Ammon's horn (tissue), 1 donor: ENCODE measurements around the gene SYNDIG1.
A peak's percentile ranks its signal among the peaks of the same experiment; 100 is the strongest.
"Not testable (repeated sequence)": the region's sequence is repeated elsewhere in the genome, so short reads cannot be mapped to it uniquely, and the experiment has no call there.

Experiments used
- DNase-seq: peaks from one replicate; pipeline ENCODE4 v3.0.0-alpha.2; 2016; ENCODE audit warnings: low spot score

Gene SYNDIG1

DNA sequence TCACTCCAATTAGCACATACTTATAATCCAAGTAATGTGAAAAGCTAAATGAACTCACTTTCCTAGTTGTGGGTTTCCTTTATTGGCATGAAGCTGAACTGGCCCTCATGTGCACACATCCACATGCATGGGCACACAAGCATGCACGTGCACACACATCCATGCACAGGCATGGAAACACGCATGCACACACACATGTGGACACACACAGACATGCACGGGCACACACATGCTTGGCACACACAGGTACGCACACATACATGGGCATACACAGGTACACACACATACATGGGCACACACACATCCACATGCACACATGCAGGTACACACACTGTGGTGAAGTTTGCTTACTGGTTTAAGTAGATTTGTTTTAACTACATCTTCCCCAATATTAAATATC, 23.8 kb downstream of the SYNDIG1 start:
- no peak for DNase-seq

DNA sequence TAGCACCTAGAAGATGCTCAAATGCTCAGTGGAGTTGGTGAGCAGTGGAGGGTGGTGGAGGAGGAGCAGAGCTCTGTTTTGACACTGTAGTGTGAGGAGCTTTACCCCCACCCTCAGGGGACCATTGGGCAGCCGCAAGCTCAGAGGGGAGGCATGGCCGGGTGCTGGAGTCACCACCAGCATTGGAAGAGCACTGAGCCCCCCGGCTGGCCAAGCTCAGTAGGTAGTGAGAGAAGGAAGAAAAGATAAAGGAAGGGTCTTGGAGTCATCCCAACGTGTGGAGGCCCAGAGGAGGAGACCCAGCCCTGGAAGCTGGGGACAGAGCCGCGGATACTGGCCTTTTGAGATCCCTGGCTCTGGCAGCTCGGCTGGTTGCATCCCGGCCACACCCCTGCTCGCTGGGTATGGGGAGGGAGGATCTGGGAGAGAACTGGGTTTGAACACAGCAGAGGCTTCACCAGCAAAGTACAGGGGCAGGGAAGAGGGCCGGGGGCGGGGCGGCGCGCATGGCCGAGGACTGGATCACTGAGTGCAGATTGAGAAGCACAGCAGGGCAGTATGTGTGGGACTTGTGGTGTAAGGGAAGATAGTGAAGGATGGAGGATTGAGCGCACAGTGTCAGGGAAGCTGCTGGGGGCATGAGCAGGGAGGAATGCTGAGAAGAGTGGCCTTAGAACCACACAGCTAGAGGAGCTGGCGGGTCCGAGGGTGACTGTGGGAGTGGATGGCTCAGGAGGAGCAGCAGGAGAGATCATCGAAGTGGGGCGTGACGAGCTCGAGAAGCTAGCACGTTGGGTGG, 24.4 kb downstream of the SYNDIG1 start:
- no peak for DNase-seq

DNA sequence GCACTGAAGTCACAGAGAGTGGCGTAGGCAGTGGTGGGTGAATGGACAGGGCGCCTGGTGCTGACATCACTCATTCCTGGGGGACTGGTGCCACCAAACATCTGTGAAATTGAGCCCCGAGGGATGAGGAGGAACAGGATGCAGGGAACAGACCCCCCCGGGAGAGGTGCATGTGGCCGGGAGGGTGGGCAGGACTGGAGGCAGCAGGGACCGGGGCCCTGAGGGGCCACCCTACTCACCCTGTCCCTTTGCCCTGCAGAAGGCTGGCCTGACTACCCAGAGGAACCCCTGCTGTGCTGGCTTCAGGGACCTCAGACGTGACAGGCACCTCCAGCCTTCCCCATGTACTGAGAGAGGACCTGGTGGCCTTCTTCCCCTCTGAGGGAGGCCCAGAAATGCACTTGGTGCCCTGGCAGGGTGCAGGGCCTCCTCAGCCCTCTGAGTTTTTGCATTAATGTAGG, 25.1 kb downstream of the SYNDIG1 start:
- DNase-seq = no peak

- no peak for DNase-seq
These were observed 25.8 kb downstream of the SYNDIG1 start for GRCh38 chr20:24495266-24495665.

- DNase-seq = no peak
These were observed 28.4 kb downstream of the SYNDIG1 start for GRCh38 chr20:24497851-24498250.

DNA sequence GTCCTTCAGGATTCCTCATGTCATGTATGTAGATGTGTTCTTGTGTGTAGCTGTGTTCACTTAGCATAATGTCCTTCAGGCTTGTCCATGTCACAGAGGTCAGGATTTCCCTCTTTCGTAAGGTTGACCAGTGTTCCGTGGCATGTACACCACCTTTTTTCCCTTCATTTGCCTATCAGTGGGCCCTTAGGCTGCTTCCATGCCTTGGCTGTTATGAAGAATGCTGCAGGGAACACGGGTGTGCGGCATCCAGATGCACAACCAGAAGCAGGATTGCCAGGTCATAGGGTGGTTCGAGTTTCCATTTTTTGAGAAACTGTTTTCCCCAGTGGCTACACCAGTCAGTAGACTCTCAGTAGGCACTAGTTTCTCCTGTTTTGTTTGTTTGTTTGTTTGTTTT, 29.2 kb downstream of the SYNDIG1 start:
- no peak for DNase-seq

GRCh38 chr20:24499472-24499871, 30.0 kb downstream of the SYNDIG1 start:
- no peak for DNase-seq

GRCh38 chr20:24501764-24502556, 32.5 kb downstream of the SYNDIG1 start:
- DNase-seq = peak; percentile 85

DNA sequence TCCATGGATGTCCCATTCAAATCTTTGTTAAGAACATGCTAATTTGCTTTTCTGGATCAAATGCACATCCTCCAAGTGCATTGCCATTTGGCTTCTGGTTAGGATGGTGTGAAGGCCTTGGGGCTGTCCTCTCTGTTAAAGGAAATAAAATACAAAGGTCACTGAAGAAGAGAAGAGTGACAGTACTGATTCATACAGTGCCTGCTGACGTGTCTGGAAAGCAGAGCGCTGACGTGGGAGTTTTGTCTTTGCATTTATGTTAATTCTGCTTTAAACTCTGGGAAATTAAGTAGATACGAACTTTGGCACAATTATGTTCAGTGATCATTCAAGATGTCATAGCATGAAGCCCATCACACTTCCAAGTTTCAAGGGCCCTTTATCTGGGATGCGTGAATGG, 33.2 kb downstream of the SYNDIG1 start:
- DNase-seq = no peak

DNA sequence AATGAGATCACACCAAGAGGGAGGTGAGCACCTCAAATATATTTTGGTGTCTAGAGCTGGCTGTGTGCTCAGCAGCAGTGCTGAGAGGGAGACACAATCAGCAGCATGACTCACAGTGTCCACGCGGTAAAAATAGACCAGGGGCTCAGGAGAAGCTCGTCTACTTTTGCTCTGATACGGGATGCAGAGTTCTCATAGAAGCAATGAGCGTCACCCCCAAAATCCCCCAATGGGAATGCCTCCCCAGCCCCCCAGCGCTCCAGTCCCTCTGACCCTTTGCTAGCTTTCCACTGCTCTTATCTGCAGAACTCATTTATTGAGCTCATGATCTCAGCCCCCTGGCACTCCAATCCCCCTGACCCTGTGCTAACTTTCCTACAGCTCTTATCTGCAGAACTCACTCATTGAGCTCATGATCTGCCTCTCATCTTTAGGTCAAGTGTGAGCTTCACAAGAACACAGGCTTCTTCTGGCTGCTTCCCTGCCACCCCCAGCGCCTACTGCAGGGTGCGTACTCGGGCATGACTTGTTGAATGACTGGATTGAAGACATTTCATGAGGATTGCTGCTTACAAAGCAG, 34.0 kb downstream of the SYNDIG1 start:
- DNase-seq = peak; percentile 75

DNA sequence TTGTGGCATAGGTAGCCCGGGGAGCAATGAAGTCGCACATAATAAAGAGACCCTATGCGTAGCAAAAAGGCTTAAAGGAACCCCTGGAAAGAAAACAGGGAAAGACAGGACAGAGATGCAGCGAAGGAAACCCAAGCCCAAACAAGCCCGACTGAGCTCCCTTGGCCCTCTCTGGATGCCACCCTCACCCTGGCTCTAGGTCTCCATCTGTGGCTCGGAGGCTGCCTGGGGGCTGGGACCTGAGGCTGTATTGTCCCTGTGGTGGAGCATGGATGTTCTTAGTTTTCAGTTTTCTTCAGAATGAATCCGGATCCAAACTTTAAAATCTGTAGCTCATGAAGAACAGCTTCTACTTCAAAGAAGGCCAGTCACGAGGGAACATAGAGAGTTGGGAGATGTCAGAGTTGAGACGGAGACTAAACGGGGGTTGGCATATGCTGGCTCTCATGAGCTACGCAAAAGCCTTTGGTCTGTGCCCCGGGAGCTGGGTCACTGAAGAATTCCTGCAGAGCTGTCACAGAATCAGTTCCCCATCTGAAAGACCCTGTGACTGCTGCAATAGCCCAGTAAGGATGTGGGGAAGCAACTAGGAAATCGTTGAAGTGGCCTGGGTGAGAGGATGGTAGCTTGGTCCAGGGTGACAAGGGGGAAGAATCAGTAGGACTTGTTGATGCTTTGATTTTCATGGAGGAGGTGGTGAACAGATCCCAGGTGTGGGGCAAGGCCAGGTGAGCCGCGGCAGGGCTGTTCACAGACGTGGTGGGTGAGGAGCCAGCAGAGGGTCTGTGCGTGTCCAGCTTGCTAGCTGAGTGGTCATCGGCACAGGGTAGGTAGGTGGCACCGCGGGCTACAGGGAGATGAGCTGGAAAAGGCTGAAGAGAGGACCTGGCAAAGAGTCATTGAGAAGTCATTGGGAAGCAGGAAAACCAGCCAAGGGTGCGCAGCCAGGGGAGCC, 35.2 kb downstream of the SYNDIG1 start:
- no peak for DNase-seq

GRCh38 chr20:24506146-24506545, 36.7 kb downstream of the SYNDIG1 start:
- DNase-seq = no peak

GRCh38 chr20:24506696-24507095, 37.3 kb downstream of the SYNDIG1 start:
- no peak for DNase-seq

DNA sequence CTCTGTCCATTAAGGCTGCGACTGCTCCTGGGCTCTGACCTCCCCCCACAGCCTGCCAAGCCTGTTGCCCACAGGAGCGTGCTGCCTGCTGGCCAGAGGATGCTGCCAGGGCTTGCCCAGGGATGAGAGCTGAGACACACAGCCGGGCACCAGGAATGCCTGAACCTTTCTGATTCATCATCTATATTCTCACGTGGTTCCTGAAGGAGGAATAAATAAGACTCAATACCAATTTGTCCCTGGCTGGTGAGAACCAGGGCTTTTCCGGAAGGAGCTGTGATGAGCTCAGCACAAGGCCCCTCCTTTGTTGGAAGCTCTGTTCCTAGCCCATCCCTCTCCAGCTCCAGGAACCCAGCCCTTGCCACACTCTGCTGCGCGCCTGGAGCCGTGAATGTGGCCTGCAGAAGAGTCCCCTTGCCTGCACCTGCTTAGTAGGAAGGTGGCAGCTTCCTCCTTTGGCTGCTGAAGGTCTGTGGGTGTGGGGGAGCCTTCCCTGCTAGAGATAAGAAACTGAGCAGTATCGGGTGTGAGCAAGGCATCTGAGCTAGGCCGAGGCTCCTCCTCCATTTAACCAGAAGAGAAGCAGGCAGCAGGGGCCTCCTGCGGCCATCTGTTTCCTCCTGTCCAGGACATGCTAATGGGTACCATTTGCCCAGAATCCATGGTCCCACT, 37.9 kb downstream of the SYNDIG1 start:
- no peak for DNase-seq

GRCh38 chr20:24512441-24512840, 43.0 kb downstream of the SYNDIG1 start:
- DNase-seq = not testable (repeated sequence)

- no peak for DNase-seq
These were observed 49.1 kb downstream of the SYNDIG1 start for GRCh38 chr20:24518515-24518914.

DNA sequence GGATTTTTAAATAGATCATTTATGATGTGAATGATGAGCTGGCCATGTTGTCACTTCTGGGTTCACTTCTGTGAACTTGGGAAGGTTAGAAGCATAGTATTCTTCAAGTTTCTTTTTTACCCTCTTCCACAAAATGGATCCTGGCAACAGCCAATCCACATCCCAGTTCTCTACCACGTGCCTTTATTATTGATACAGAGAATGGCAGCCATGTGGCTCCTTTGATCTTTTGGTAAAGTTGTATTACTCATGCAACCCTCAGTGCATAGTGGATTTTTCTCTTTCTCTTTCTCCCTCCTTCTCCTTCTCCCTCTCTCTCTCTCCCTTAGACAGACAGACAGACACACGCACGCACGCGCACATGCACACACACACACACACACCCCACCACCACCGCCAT, 50.0 kb downstream of the SYNDIG1 start:
- DNase-seq = no peak

DNA sequence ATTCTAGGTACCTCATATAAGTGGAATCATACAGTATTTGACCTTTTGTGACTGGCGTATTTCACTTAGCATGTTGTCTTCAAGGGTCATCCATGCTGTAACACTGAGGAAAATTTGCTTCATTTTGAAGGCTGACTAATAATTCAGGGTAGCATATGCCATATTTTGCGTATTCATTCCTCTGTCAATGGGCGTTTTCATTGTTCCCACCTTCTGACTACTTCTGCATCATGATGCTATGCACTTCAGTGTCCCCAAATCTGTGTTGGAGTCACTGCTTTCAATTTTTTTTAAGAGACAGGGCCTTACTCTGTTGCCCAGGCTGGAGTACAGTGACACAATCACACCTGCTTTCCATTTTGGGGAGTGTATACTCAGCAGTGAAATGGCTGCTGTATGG, 51.6 kb downstream of the SYNDIG1 start:
- no peak for DNase-seq

GRCh38 chr20:24522452-24523330, 53.3 kb downstream of the SYNDIG1 start:
- DNase-seq = no peak

GRCh38 chr20:24523661-24524060, 54.2 kb downstream of the SYNDIG1 start:
- peak; percentile 86 for DNase-seq
